Myocyte (in vitro differentiated cells): ENCODE results near the gene TOMT. TPM values are rescaled to one million over a fixed set of nuclear protein-coding genes. Genes with fewer than 3 reads are reported as not detected.
A peak's percentile ranks its signal among the peaks of the same experiment; 100 is the strongest.

ENCODE experiments used
- DNase-seq: peaks from one replicate; pipeline ENCODE4 v3.0.0-alpha.2; 2012; ENCODE audit warnings: low read depth
- total RNA-seq: library from RNA; depleted of rRNA; stranded (reverse); fragments of >200 nt; gene quantifications from 2 replicates; pipeline ENCODE4 v1.2.3, GENCODE V29; 2014

Gene TOMT
- total RNA-seq, 1 donor from 2014 or later, result not detected

DNA sequence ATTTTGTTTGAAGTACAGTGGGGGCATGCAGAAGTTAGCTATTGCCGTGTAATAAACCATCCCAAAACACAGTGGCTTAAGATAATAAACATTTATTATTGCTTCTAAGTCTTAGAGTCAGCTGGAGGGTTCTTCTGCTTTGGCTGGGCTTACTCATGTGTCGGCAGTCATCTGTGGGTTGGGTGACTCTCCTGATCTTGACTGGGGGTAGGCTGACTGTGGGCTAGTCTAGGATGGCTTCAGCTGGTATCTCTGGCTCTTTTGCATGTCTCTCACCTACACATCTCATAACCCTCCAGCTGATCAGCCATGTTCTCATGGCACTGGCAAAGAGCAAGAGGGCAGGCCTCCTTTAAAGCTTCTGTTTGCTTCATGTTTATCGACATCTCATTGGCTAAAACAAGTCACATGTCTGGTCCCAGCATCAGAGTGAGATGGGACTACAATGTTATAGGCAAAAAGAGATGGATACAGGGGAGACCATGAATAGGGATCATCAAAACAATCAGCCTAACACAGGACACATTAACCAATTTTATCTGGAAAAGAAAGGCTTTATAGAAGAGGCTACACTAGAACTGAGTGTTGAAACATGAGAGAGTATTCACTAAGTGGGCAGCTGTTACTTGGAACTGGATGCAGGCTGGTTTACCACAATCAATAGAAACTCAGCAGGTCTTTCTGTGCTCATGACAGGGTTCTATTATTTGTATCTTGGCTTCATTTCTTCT lies 19.9 kb upstream of the TOMT start:
- peak; percentile 75 for DNase-seq

DNA sequence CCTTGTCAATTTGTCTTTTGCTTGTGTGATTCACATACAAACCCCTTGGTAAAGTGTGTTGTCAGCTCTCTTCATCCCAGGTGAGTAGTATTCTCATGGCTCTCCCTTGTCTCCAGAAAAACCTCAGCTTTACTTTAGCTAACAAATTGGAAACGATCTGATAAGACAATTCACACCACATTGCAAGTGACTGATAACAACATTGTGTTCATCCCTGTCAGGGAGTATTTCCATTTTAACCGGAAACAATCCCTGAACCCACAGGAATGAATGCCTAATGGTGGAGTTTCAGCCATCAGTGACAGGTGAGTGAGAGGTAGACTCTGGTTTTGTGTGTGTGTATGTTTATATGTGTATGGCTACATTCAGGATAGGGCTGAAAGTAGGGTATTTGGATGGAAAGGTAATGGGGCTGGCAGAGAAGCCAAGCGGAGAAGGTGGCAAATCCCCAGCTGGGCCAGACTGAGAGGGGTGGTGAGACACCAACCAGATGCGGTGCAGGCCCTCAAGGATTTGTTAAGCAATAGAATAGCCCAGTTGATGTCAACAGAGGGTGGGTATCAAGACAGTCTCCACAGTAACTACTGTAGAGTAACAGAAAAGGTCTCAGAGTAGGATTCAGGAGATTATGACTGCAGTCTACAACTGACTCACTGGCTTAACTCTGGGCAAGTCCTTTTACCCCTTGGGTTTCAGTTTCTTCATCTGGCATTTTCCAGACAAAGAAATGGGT lies 17.5 kb upstream of the TOMT start:
- no peak for DNase-seq

DNA sequence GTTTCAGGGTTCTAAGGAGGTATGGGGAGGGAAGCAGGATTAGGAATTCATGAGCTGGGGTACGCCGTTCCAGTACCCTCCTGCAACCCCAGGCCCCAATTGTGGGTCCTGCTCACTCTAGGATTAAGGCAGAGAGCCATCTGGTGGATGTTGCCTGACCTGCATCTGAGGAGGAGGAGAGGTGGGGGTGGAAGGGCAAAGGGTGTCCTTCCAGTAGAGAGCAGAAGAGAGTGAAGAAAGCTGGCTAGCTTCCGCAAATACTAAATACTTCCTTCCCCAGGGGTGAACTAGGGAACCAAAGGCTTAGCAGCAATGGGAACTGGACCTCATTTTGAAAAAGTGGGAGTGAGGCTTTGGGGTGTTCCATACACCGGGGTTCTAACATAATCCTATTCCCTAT lies 14.4 kb upstream of the TOMT start:
- DNase-seq, result peak; percentile 76

DNA sequence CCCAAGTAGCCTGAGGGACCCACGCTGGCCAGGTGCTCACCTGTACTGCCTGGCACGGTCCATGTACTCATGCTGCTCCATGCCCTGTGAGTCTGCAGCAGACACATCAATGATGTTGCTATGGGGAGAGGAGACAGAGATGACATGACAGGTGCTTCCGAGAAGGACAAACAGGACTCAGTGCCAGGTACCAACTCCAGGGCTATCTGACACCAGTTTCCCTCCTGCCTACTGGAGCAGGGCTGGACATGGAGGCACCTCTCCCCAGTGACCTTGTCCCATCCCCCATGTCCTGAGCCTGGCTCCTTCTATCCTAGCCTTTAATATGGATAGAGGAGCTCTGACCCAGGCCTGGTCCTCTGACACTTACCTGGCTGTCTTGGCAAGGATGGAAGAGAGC lies 7.0 kb upstream of the TOMT start:
- no peak for DNase-seq

DNA sequence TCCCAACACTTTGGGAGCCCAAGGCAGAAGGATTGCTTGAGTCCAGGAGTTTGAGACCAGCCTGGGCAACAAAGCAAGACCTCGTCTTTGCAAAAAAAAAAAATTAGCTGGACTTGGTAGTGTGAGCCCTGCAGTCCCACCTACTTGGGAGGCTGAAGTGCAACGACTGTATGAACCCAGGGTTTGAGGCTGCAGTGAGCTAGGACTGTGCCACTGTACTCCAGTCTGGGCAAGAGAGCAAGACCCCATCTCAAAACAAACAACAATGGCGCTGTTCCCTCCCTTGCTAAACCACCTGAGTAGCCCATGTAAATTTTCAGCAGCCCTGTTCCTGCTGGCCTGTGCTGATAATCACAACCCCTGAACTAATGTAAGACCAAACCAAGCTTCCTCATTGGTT lies 5.7 kb upstream of the TOMT start:
- no peak for DNase-seq

DNA sequence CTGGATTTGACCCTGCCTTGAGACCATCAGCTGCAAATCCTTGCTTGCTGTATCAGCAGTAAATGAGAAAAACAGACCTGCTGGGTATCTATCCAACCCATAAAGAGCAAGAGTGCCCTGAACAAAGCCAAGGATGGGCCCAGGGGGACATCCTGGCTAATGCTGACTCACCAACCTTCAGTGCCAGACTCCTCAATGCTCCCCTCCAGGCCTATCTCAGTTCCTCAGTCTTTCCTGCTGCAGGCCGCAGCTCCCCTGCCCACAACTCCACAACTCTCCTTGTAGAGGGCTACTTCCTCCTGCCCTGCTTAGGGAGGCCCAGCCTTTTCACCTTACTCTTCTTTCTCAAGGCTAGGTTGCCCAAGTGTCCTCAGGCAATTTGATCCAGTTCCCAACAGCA lies 5.3 kb upstream of the TOMT start:
- DNase-seq, result no peak

DNA sequence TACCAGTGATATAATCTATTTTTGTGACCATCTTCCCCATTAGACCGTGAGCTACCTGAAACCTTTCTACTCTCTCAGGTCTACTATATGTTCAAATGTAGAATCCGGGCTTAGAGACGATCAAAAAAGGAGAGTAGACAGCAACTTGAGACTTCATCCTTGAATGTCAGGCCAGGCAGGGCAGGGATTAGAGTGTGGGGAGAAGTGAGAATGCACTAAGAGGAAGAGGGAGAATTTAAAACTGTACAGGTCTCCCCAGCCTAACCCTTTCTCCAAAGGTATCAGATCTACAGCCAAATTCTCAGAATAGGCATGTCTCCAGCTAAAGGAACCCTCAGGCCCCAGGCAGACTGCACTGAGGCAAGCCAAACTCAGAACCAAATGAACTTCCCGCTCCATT lies 3.6 kb upstream of the TOMT start:
- DNase-seq, result no peak

DNA sequence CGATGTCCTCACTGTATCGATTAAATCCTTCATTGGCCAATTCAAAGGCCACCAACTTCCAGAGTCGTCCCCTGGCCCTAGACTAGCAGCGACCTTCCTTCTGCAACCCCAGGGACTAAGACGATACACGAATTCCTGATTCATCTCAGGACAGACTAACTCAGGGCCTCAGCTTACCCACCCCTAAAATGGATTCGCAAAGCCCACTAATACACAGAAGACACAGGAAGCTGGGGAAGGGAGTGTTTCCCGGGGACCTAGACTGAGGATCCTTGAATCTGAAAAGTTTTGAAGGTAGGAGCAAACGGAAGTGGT lies 3.1 kb upstream of the TOMT start:
- DNase-seq, result no peak

DNA sequence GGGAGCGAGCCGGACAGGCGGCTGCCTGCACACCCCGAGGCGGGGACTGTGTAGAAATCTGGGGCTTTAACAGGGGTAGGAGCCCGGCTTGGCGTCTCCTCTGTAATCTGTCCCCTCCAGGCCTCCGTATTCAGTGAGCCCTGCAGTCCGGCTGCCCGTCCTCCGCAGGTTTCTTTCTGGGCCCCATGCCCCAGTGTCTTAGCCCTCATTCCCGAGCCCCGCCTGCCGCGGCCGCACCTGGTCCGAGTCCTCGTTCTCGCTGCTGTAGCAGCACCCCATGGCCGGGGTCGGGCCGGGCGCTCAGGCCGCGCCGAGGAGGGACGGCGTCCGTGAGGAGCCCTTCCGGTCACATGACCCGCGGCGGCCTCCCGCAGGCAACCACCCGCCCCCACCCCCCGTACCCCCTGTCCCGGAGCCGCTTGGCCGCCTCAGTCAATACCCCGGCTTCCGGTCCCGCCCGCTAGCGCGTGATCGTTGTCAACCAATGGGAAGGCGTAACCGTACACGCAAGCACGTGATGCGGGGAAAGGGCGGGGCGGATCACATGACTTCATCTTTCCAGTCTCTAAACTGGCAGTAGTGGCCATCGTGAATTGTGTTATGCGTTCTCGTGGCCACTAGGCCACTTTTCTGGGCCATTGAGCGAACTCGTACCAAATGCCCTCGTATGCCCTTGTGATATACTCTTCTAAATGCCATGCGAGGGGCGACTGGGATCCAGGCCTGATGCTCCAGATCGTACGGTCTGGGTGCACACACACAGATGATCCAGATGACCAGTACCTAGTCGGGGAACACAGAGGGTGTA lies 2.6 kb upstream of the TOMT start, which contains the start of gene LAMTOR1:
Gene LAMTOR1, minus strand, starts transcription at position 352 of the 808 bp plus-strand sequence. Its CDS starts 73 bp downstream, at position 279.
- peak; percentile 99 for DNase-seq

DNA sequence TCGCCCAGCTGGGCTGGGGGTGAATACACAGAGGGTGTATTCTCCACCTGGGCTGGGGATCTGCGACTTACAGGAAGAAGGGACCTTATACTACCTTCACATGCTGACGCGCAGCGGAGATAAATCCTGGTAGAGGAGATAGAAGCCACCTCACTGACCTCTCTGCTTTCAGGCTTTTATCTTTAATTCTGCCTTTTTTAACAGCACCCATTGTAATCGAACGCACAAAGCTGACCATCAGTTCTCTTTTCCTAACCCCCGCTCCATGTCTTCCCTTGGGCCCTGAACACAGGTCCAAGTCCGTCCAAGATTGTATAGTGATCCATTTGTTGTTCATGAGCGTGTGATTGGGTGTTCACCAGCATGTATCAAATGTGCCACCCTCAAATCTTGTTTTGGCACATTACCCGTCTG lies 2.0 kb upstream of the TOMT start:
- DNase-seq, result no peak

DNA sequence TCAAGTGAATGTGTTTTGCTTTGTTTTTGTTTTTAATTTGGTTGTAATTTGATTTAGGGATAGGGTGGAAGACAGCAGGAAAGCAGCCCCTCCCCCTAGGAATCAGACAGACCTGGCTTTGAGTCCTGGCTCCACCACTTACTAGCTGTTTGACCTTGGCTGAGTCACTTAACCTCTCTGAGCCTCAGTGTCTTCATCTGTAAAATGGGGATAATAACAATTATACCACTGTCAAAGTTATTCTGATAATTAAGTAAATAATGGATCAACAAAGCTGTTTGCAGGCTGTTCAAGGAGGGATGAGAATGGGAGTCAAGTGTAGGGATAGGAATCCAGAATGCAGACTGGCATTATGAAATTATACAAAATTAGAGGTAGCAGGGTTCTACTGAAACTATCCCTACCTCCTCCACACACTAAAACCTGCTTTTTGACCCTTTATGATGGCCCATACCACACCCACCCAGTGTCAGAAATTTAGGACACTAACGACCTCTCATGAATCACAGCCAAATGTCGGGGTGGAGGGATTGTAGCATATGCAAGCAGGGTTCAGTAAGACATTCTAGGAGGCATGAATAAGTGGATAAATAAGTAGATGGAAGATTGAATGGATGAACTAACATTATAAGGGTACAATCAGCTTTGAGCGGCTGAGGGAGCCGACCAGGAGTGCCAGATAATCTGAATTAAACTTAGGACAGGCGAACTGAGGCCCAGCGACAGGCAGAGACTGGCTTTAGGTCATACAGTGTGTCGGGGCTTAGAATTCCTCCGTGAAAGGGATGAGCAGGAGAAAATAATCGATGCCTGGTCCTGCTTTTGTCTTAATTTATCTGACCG lies 5.8 kb downstream of the TOMT start:
- no peak for DNase-seq

DNA sequence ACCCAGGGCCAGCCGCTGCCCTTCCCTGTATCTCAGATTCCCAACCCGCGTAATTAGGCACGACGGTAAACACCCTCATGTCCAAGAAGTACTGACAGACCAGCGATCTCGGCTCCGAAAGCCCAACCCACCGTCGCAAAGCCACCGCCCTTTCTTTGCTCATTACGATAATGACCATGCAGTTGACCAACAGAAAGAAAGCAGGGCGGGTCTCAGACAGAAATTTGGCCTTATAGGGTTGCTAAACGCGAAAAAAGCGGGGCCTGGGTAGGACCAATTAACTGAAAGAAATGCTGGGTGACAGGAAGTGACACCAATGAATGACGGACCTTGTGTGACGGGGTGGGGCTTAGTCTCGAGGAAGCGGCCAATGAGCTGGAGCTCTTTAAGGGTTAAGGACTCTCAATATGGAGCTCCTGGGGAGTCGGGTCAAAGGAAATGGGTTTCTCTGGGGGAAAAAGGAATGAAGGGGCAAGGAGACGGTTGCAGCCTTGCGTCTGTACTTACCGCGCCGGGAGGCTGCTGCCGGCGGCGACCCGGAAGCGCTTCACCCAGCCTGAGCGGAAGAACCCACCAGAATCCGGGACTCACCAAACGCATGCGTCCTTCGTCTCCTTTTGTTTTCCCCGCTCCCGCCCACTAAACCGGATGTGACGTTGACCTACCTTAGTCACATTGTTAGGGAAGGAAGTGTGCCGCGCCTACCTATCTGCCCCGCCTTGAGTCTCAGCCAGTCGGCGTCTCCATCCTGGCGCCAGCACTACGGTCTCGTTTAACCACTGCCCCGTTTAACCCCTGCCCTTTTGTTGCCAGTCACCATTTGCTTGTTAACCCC lies 6.6 kb downstream of the TOMT start, which contains the start of gene ANAPC15:
Gene ANAPC15, minus strand, starts transcription at position 553 of the 835 bp plus-strand sequence. CDS start 1,419 bp downstream, outside the sequence.
- peak; percentile 100 for DNase-seq

DNA sequence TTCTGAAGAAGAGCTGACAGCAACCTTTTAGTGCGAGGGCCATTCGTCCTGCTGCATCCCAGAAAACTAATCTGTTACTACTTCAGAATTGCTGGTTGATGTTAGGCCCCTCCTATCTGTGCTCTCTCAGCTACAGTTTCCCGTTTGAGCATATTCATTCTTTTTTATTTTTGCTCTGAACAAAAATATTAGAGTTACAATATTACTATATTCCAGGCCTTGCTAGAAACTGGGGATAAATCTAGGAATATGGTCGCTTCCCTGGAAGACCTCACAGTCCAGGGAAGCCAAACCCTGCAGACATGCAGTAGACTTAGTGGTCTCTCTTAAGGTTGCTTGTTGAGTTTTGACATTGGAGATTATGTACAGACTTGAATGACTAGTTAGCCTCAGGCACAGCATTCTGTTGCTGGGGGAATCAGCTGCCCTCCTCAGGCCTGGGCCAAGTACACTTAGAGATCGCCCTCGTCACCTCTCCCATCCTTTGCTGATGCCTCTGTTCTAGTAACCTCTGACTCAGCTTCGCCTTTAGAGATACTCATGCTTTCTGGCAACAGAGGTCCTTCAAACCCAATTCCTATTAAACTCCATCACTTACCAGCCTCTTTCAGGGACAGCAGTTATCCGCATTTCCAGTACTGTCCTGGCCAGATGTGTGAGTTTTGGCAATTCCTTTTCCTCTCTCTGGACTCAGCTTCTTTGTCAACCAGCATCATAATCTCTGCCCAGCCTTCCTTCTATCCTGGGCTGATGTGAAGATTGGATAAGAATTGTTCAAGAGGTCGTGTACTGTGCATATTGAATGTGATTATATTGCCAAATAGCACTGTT lies 7.5 kb downstream of the TOMT start:
- DNase-seq, result peak; percentile 7

DNA sequence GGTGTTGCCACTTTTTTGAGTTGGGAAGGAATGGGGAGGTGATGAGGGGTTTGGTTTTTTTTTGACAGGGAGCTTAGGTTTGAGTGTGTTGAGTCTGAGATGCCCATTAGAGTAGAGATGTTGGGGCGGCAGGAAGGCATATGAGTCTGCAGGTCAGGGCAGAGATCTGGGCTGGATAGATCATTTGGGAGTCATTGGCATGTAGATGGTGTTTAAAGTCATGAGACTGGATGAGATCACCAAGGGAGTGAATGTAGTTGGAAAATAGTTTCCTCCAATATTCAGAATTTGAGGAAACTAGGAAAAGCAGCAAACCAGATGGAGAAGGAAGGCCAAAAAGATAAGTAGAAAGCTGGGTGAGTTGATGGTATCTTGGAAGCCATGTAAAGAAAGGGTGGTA lies 8.8 kb downstream of the TOMT start:
- DNase-seq, result no peak

DNA sequence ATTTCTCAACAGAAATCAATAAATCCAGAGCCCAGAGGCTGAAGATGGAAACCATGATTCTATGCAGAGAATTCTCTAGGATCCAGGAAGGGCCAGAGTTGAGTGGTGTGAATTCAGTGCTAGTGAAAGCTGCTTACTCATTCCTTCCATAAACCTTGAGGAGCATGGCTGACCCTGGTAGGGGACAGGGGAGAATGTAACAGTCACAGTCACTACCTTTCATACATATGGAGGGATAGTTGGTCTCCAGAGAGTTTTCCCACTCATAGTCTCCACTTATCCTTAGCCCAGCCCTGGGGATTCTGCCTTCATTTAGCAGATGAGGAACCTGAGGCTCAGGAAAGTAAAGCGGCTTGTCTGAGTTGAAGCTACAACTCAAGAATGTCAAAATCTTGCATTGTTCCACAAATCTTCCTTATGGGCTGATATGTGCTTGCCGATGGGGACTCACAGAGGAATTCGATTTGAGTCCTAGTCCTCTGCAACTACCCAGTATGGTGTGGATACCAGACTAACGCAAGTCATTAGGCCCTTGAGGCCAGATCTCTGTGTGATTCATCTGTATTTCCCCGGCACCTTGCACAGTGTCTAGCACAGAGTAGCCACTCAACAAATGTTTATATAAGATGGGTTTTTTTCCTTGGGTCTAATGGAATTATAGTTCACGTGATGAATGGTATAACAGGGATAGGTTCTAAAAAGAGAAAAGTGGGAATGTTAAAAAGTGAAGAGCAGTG lies 10.5 kb downstream of the TOMT start:
- no peak for DNase-seq

DNA sequence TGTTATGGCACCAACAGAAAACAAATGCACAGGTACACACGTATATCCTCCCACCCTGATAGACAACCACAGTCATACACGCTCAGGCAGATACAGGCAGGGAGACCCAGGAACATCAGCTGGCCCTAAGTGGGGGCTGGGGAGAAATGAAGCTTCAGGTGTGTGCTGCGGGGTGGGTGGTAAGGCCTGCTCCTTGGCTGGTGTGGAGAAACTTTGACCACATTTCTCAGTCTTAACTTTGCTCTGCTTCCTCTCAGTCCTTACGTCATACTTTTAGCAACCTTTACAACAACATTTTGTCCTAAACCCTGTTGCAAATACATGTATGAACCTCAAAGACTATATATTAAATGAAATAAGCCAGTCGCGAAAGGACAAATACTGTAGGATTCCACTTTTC lies 13.5 kb downstream of the TOMT start:
- no peak for DNase-seq

DNA sequence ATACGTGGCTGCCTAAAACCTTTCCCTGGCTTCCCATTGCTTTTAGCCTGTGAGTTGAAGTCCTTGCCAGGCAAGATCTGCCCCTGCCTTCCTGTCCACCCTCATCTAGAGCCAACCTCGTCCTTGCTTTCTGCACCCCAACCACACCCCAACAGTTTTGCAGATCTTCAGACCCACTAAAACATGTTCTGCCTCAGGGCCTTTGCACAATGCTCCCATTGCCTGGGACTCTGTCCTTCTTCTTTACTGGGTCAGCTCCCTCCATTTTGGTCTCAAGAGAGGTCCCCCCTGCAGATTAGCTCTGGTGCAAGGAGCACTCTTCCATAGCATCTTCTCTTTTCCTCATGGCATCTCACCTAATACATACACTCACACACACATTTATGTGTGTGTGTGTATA lies 15.2 kb downstream of the TOMT start:
- DNase-seq, result no peak

DNA sequence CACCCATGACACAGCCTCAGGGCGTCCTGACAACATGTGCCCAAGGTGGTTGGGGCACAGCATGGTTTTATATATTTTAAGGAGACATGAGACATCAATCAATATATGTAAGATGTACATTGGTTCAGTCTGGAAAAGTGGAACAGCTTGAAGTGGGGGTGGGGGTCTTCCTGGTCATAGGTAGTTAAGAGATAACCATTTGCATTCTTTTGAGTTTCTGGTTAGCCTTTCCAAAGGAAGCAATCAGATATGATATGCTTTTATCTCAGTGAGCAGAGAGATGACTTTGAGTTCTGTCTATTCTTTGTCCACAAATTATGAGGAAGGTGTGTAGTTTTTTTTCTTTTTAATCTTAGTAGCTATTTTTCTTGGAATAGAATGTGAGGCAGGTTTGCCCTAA lies 16.9 kb downstream of the TOMT start:
- no peak for DNase-seq
